DOHH2 (cell line): ENCODE data around the gene ORM1.

Experiments used
- H3F3A ChIP-seq: fragments of 200-600 bp; sonication (generic), shearing (Covaris generic); 2 replicates; pipeline ENCODE4 v1.6.0; 2016; ENCODE audit warnings: antibody characterized with exemption, mild to moderate bottlenecking; ENCODE audit not compliant: control insufficient read depth, insufficient read depth
- H3K27ac ChIP-seq: fragments of 200-600 bp; sonication (generic); 2 replicates; pipeline ENCODE4 v1.5.1; 2014; ENCODE audit warnings: low read depth, mild to moderate bottlenecking, low read length, moderate library complexity
- H3K27me3 ChIP-seq: fragments of 200-600 bp; sonication (generic); 2 replicates; pipeline ENCODE4 v1.6.1; 2014; ENCODE audit warnings: mild to moderate bottlenecking, low read length, mixed read lengths; ENCODE audit not compliant: control insufficient read depth
- H3K36me3 ChIP-seq: fragments of 200-600 bp; sonication (generic); 2 replicates; pipeline ENCODE4 v1.6.1; 2014; ENCODE audit warnings: mild to moderate bottlenecking, low read length, moderate library complexity, mixed read lengths; ENCODE audit not compliant: control insufficient read depth
- H3K4me1 ChIP-seq: fragments of 200-600 bp; sonication (generic); 2 replicates; pipeline ENCODE4 v1.6.1; 2014; ENCODE audit warnings: mild to moderate bottlenecking, low read length, mixed read lengths; ENCODE audit not compliant: control insufficient read depth
- H3K4me2 ChIP-seq: fragments of 200-600 bp; sonication (generic); 2 replicates; pipeline ENCODE4 v1.6.0; 2014; ENCODE audit warnings: mild to moderate bottlenecking, low read length, moderate library complexity
- H3K4me3 ChIP-seq: fragments of 200-600 bp; sonication (generic); 2 replicates; pipeline ENCODE4 v1.5.1; 2014; ENCODE audit warnings: mild to moderate bottlenecking, low read length, mixed read lengths
- H3K79me2 ChIP-seq: fragments of 200-600 bp; sonication (generic); 2 replicates; pipeline ENCODE4 v1.6.1; 2014; ENCODE audit warnings: mild to moderate bottlenecking, low read length, mixed read lengths; ENCODE audit not compliant: control insufficient read depth
- H3K9me2 ChIP-seq: fragments of 200-600 bp; sonication (generic); replicated peaks from 2 replicates; pipeline ENCODE4 v1.6.1; 2014; ENCODE audit warnings: mild to moderate bottlenecking, low read length, mixed read lengths; ENCODE audit not compliant: control insufficient read depth
- H3K9me3 ChIP-seq: fragments of 200-600 bp; sonication (generic); 2 replicates; pipeline ENCODE4 v1.6.1; 2014; ENCODE audit warnings: antibody characterized with exemption, low read length, mixed read lengths; ENCODE audit not compliant: control insufficient read depth, insufficient read depth
- H4K20me1 ChIP-seq: fragments of 200-600 bp; sonication (generic); 2 replicates; pipeline ENCODE4 v1.6.0; 2014; ENCODE audit warnings: low read depth, mild to moderate bottlenecking, antibody characterized with exemption, low read length, moderate library complexity; ENCODE audit not compliant: control insufficient read depth, insufficient read depth
- CTCF ChIP-seq: fragments of 200-600 bp; sonication (generic); IDR thresholded peaks from one replicate; pipeline ENCODE4 v1.5.1; 2014; ENCODE audit warnings: antibody characterized with exemption, mild to moderate bottlenecking, low read depth, low read length; ENCODE audit not compliant: poor library complexity, severe bottlenecking
- EZH2phosphoT487 ChIP-seq: fragments of 200-600 bp; sonication (generic); IDR thresholded peaks from 2 replicates; pipeline ENCODE4 v1.6.1; 2017; ENCODE audit warnings: borderline replicate concordance, mild to moderate bottlenecking, antibody characterized with exemption, low read length, moderate library complexity, mixed read lengths

The ORM1 gene

GRCh38 chr9:114374936-114375335, 52.0 kb downstream of the ORM1 start:
- Histone ChIP-seq H3K36me3 (peaks cover 90% of the 10 kb centered on the region), H4K20me1 (no peaks in the 10 kb centered on the region), H3F3A (peaks cover 41% of the 10 kb centered on the region), H3K9me3 (no peaks in the 10 kb centered on the region), H3K9me2 (no peaks in the 10 kb centered on the region), H3K27me3 (no peaks in the 10 kb centered on the region), H3K4me3 (peak overlapping the region; percentile 21), H3K4me2 (peak overlapping the region; percentile 60), H3K79me2 (peaks cover 75% of the 10 kb centered on the region), H3K27ac (peak overlapping the region; percentile 99), H3K4me1 (peaks cover 94% of the 10 kb centered on the region)
- no peak for TF ChIP-seq EZH2phosphoT487
- no peak for TF ChIP-seq CTCF

GRCh38 chr9:114375386-114376175, 52.7 kb downstream of the ORM1 start:
- Histone ChIP-seq H3F3A (peaks cover 43% of the 10 kb centered on the region), H3K27ac (peak overlapping the region; percentile 99), H3K79me2 (peaks cover 75% of the 10 kb centered on the region), H3K4me2 (peak overlapping the region; percentile 60), H3K4me3 (peak overlapping the region; percentile 21; the same call in 1 of the 2 replicates), H3K4me1 (peaks cover 92% of the 10 kb centered on the region), H3K27me3 (no peaks in the 10 kb centered on the region), H3K9me2 (no peaks in the 10 kb centered on the region), H4K20me1 (no peaks in the 10 kb centered on the region), H3K36me3 (peaks cover 90% of the 10 kb centered on the region), H3K9me3 (no peaks in the 10 kb centered on the region)
- no peak for TF ChIP-seq CTCF
- TF ChIP-seq EZH2phosphoT487 = no peak
